ENCODE measurements around the gene NT5C1A.
A peak's percentile ranks its signal among the peaks of the same experiment; 100 is the strongest.

The NT5C1A gene

DNA sequence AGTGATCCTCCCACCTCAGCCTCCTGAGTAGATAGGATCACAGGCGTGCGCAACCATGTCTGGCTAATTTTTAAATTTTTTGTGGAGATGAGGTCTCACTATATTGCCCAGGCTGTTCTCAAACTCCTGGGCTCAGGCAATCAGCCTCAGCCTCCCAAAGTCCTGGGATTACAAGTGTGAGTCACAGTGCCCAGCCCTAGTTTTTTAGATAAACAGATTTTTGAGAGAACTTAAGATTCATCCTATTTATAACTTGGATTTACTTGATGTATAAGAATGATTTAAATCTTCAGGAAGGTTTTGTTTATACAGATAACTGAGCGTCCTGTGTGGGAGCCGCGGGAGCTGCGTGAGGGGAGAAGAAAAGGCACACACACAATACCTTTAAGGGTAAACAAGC is 58.7 kb downstream of the NT5C1A start:
- H4K8ac ChIP-seq (ENCODE audit: low read depth, low read length): no peak overlapping the region
- no peaks in the 10 kb centered on the region for H3K79me1 ChIP-seq (ENCODE audit: low read depth, low read length)
- no peak overlapping the region for H2BK5ac ChIP-seq (ENCODE audit: low read length)
- no peak overlapping the region for H2BK15ac ChIP-seq (ENCODE audit: low read length)
- H3K36me3 ChIP-seq (replicated peaks in 1 of 2; ENCODE audit: control insufficient read depth in 2 of 2, insufficient read depth in 2 of 2, low read length in 2 of 2): peaks cover 0 to 2% of the 10 kb centered on the region in 2 donors
- H3K4me1 ChIP-seq (ENCODE audit: control insufficient read depth in 2 of 2, insufficient read depth in 1 of 2, low read depth in 1 of 2, low read length in 2 of 2): peaks cover 0 to 3% of the 10 kb centered on the region in 2 donors
- H4K91ac ChIP-seq (ENCODE audit: low read depth, low read length, poor library complexity): no peak overlapping the region
- no peak for DNase-seq (ENCODE audit: low spot score)
- no peak overlapping the region for H3K27ac ChIP-seq (replicated peaks; ENCODE audit: low read length)
- no peak overlapping the region for H3K9ac ChIP-seq (ENCODE audit: low read depth, low read length, poor library complexity)
- no peak overlapping the region for H3K18ac ChIP-seq (ENCODE audit: low read length)
- no CpG with 5 or more reads among the region's 6 CpGs for WGBS, 2 donors (ENCODE audit: extremely low coverage in 2 of 2, insufficient read length in 2 of 2, insufficient replicate concordance in 1 of 2)
- no peak overlapping the region for H2AFZ ChIP-seq (ENCODE audit: low read length)
- peaks cover 0 to 8% (median 6%) of the 10 kb centered on the region in 3 experiments for H3K27me3 ChIP-seq (ENCODE audit: control insufficient read depth in 3 of 3, insufficient read depth in 3 of 3, low read depth in 1 of 3, low read length in 3 of 3)
- H2BK12ac ChIP-seq (ENCODE audit: low read length): no peak overlapping the region
- H3K14ac ChIP-seq (ENCODE audit: low read length): no peak overlapping the region
- no peak overlapping the region for H3K4me2 ChIP-seq (ENCODE audit: insufficient read depth, low read length, poor library complexity, severe bottlenecking)
- no peak overlapping the region for H3K4me3 ChIP-seq (ENCODE audit: low read length in 2 of 2)
- H2AK5ac ChIP-seq (ENCODE audit: low read depth, low read length): no peak overlapping the region
- no peak overlapping the region for H3K4ac ChIP-seq (ENCODE audit: low read length)
- peaks cover 0 to 8% of the 10 kb centered on the region in 2 donors for H3K9me3 ChIP-seq (replicated peaks in 1 of 2; ENCODE audit: control insufficient read depth in 2 of 2, insufficient read depth in 1 of 2, low read depth in 1 of 2, low read length in 2 of 2)
- no peak overlapping the region for H2BK120ac ChIP-seq (ENCODE audit: low read depth, low read length)
- no peak overlapping the region for H3K23ac ChIP-seq (ENCODE audit: low read depth, low read length, poor library complexity)

DNA sequence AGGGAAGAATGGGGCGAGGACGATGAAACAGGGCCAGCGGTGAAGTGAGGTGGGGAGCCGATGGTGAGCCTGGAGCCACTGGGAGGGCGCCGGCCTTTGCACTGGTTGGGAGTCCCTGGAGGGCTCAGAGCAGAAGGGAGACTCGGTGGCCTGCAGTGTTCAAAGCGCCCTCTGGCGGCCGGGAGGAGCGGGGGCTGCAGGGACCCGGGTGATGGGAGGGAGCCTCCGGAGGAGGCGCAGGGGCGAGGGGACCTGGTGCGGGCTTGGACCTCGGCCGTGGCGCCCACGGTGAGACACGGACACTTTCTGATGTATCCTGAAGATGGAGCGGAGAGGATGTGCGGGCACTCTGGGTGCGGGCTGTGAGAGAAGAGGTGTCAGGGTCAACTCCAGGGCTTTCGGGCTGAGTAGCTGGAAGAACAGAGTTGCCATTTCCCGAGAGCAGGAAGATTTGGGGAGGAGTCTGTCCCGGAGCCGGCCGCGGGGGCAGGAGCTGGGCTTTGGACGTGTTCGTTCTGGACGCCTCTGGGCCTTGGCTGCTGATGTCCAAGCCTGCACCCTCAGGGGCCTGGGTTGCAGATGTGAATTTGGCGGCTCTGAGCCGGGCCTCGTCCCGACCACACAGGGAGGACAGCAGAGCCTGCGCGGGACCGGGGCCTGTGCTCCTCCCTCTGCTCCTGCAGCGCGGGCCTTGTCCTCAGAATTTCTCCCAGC is 62.1 kb downstream of the NT5C1A start:
- Histone ChIP-seq H3K4ac (ENCODE audit: low read length) (peak overlapping the region; percentile 14), H3K4me1 (ENCODE audit: control insufficient read depth in 2 of 2, insufficient read depth in 1 of 2, low read depth in 1 of 2, low read length in 2 of 2) (peaks cover 0 to 3% of the 10 kb centered on the region in 2 donors), H3K79me1 (ENCODE audit: low read depth, low read length) (no peaks in the 10 kb centered on the region), H2AK5ac (ENCODE audit: low read depth, low read length) (peak overlapping the region; percentile 1), H3K36me3 (replicated peaks in 1 of 2; ENCODE audit: control insufficient read depth in 2 of 2, insufficient read depth in 2 of 2, low read length in 2 of 2) (no peaks in the 10 kb centered on the region), H3K4me3 (ENCODE audit: low read length in 2 of 2) (peak overlapping the region in 1 of 2 donors; percentile 72), H4K8ac (ENCODE audit: low read depth, low read length) (peak overlapping the region; percentile 43), H4K91ac (ENCODE audit: low read depth, low read length, poor library complexity) (no peak overlapping the region), H2BK120ac (ENCODE audit: low read depth, low read length) (peak overlapping the region; percentile 41), H3K9ac (ENCODE audit: low read depth, low read length, poor library complexity) (peak overlapping the region; percentile 60), H2AFZ (ENCODE audit: low read length) (peak overlapping the region; percentile 65), H3K27ac (replicated peaks; ENCODE audit: low read length) (no peak overlapping the region), H3K23ac (ENCODE audit: low read depth, low read length, poor library complexity) (no peak overlapping the region), H3K9me3 (replicated peaks in 1 of 2; ENCODE audit: control insufficient read depth in 2 of 2, insufficient read depth in 1 of 2, low read depth in 1 of 2, low read length in 2 of 2) (peaks cover 0 to 2% of the 10 kb centered on the region in 2 donors), H3K4me2 (ENCODE audit: insufficient read depth, low read length, poor library complexity, severe bottlenecking) (peak overlapping the region; percentile 44), H2BK12ac (ENCODE audit: low read length) (no peak overlapping the region), H3K18ac (ENCODE audit: low read length) (peak overlapping the region; percentile 87), H2BK15ac (ENCODE audit: low read length) (peak overlapping the region; percentile 11), H3K14ac (ENCODE audit: low read length) (no peak overlapping the region), H2BK5ac (ENCODE audit: low read length) (peak overlapping the region; percentile 20), H3K27me3 (ENCODE audit: control insufficient read depth in 3 of 3, insufficient read depth in 3 of 3, low read depth in 1 of 3, low read length in 3 of 3) (peaks cover 0 to 8% (median 6%) of the 10 kb centered on the region in 3 experiments)
- no CpG with 5 or more reads among the region's 42 CpGs for WGBS, 2 donors (ENCODE audit: extremely low coverage in 2 of 2, insufficient read length in 2 of 2, insufficient replicate concordance in 1 of 2)
- peak; percentile 67 for DNase-seq (ENCODE audit: low spot score)
